ENCODE measurements around the gene CSHL1.
"Not testable (repeated sequence)": the region's sequence is repeated elsewhere in the genome, so short reads cannot be mapped to it uniquely, and the experiment has no call there.

- not testable (repeated sequence) for TF ChIP-seq CTCF (IDR thresholded peaks at IDR 0.05); POLR2AphosphoS5 (IDR thresholded peaks at IDR 0.05; ENCODE audit: insufficient read depth in 1 of 2, low read depth in 1 of 2)
Observed at GRCh38 chr17:63904796-63905195, 6.3 kb downstream of the CSHL1 start.
